Measurements from ENCODE around the gene FNDC3B. TPM values are rescaled to one million over a fixed set of nuclear protein-coding genes. Genes with fewer than 3 reads are reported as not detected.
A peak's percentile ranks its signal among the peaks of the same experiment; 100 is the strongest.

Gene FNDC3B
- total RNA-seq, 1 experiment from 2014 or later, result 62.3 TPM

GRCh38 chr3:172317984-172318383 lies 278.6 kb downstream of the FNDC3B start:
- Histone ChIP-seq H3K27ac (peak overlapping the region; percentile 77), H3K36me3 (peaks cover 32% of the 10 kb centered on the region), H3K4me3 (no peak overlapping the region), H3K27me3 (no peaks in the 10 kb centered on the region), H3K4me1 (peaks cover 41% of the 10 kb centered on the region), H3K9me3 (replicated peaks) (0 out of 2 replicates have a peak, but pooled peaks cover 3% of the 10 kb centered on the region)
- peak; percentile 92 to 95 for DNase-seq

GRCh38 chr3:172319595-172319994 lies 280.2 kb downstream of the FNDC3B start:
- Histone ChIP-seq H3K36me3 (peaks cover 41% of the 10 kb centered on the region), H3K9me3 (replicated peaks) (0 out of 2 replicates have a peak, but pooled peaks cover 3% of the 10 kb centered on the region), H3K4me3 (no peak overlapping the region), H3K27me3 (no peaks in the 10 kb centered on the region), H3K27ac (no peak overlapping the region), H3K4me1 (peaks cover 27% of the 10 kb centered on the region)
- DNase-seq, result no peak

GRCh38 chr3:172320468-172320867 lies 281.1 kb downstream of the FNDC3B start:
- no peak for DNase-seq
- Histone ChIP-seq H3K27me3 (no peaks in the 10 kb centered on the region), H3K27ac (no peak overlapping the region), H3K9me3 (replicated peaks) (0 out of 2 replicates have a peak, but pooled peaks cover 3% of the 10 kb centered on the region), H3K4me3 (no peak overlapping the region), H3K4me1 (peaks cover 19% of the 10 kb centered on the region), H3K36me3 (peaks cover 40% of the 10 kb centered on the region)

GRCh38 chr3:172321035-172321434 lies 281.7 kb downstream of the FNDC3B start:
- H3K27ac ChIP-seq, result no peak overlapping the region
- H3K4me3 ChIP-seq, result no peak overlapping the region
- H3K36me3 ChIP-seq, result peaks cover 44% of the 10 kb centered on the region
- no peaks in the 10 kb centered on the region for H3K27me3 ChIP-seq
- H3K9me3 ChIP-seq (replicated peaks), result 0 out of 2 replicates have a peak, but pooled peaks cover 3% of the 10 kb centered on the region
- peaks cover 18% of the 10 kb centered on the region for H3K4me1 ChIP-seq
- DNase-seq, result no peak

- Histone ChIP-seq H3K4me3 (no peak overlapping the region), H3K27me3 (no peaks in the 10 kb centered on the region), H3K4me1 (peaks cover under 1% of the 10 kb centered on the region), H3K27ac (no peak overlapping the region), H3K9me3 (replicated peaks) (no peaks in the 10 kb centered on the region), H3K36me3 (peaks cover 46% of the 10 kb centered on the region)
- DNase-seq, result no peak
Measured at GRCh38 chr3:172323894-172324610, 284.7 kb downstream of the FNDC3B start.

GRCh38 chr3:172324611-172325203 lies 285.3 kb downstream of the FNDC3B start:
- H3K27ac ChIP-seq, result no peak overlapping the region
- H3K9me3 ChIP-seq (replicated peaks), result no peaks in the 10 kb centered on the region
- no peak for DNase-seq
- no peaks in the 10 kb centered on the region for H3K27me3 ChIP-seq
- H3K4me3 ChIP-seq, result no peak overlapping the region
- no peaks in the 10 kb centered on the region for H3K4me1 ChIP-seq
- peaks cover 48% of the 10 kb centered on the region for H3K36me3 ChIP-seq

GRCh38 chr3:172325461-172325860 lies 286.1 kb downstream of the FNDC3B start:
- Histone ChIP-seq H3K36me3 (peaks cover 46% of the 10 kb centered on the region), H3K4me3 (no peak overlapping the region), H3K4me1 (no peaks in the 10 kb centered on the region), H3K9me3 (replicated peaks) (no peaks in the 10 kb centered on the region), H3K27me3 (no peaks in the 10 kb centered on the region), H3K27ac (no peak overlapping the region)
- no peak for DNase-seq

GRCh38 chr3:172326993-172327392 lies 287.6 kb downstream of the FNDC3B start:
- no peak for DNase-seq
- Histone ChIP-seq H3K4me1 (no peaks in the 10 kb centered on the region), H3K4me3 (no peak overlapping the region), H3K9me3 (replicated peaks) (no peaks in the 10 kb centered on the region), H3K27ac (no peak overlapping the region), H3K27me3 (no peaks in the 10 kb centered on the region), H3K36me3 (peaks cover 47% of the 10 kb centered on the region)

GRCh38 chr3:172328282-172328681 lies 288.9 kb downstream of the FNDC3B start:
- Histone ChIP-seq H3K27me3 (no peaks in the 10 kb centered on the region), H3K36me3 (peaks cover 52% of the 10 kb centered on the region), H3K4me1 (no peaks in the 10 kb centered on the region), H3K4me3 (no peak overlapping the region), H3K9me3 (replicated peaks) (no peaks in the 10 kb centered on the region), H3K27ac (no peak overlapping the region)
- no peak for DNase-seq

- Histone ChIP-seq H3K4me1 (no peaks in the 10 kb centered on the region), H3K27me3 (no peaks in the 10 kb centered on the region), H3K4me3 (no peak overlapping the region), H3K36me3 (peaks cover 50% of the 10 kb centered on the region), H3K27ac (no peak overlapping the region), H3K9me3 (replicated peaks) (no peaks in the 10 kb centered on the region)
- DNase-seq, result no peak
Measured at GRCh38 chr3:172329070-172329469, 289.7 kb downstream of the FNDC3B start.

GRCh38 chr3:172330413-172330812 lies 291.0 kb downstream of the FNDC3B start:
- DNase-seq, result no peak
- H3K27me3 ChIP-seq, result no peaks in the 10 kb centered on the region
- H3K9me3 ChIP-seq (replicated peaks), result no peaks in the 10 kb centered on the region
- no peak overlapping the region for H3K27ac ChIP-seq
- H3K36me3 ChIP-seq, result peaks cover 55% of the 10 kb centered on the region
- no peaks in the 10 kb centered on the region for H3K4me1 ChIP-seq
- H3K4me3 ChIP-seq, result no peak overlapping the region

GRCh38 chr3:172332256-172333041 lies 293.1 kb downstream of the FNDC3B start:
- H3K27ac ChIP-seq, result no peak overlapping the region

GRCh38 chr3:172333042-172333377 lies 293.6 kb downstream of the FNDC3B start:
- no peak for DNase-seq
- Histone ChIP-seq H3K9me3 (replicated peaks) (no peaks in the 10 kb centered on the region), H3K4me1 (no peaks in the 10 kb centered on the region), H3K27me3 (no peaks in the 10 kb centered on the region), H3K4me3 (no peak overlapping the region), H3K36me3 (peaks cover 61% of the 10 kb centered on the region), H3K27ac (no peak overlapping the region)

More at GRCh38 chr3:172332256-172333041, 293.1 kb downstream of the FNDC3B start:
- peak; percentile 61 to 84 for DNase-seq
- H3K4me3 ChIP-seq, result no peak overlapping the region
- H3K36me3 ChIP-seq, result peaks cover 59% of the 10 kb centered on the region
- H3K4me1 ChIP-seq, result no peaks in the 10 kb centered on the region
- H3K27me3 ChIP-seq, result no peaks in the 10 kb centered on the region
- H3K9me3 ChIP-seq (replicated peaks), result no peaks in the 10 kb centered on the region

GRCh38 chr3:172333692-172334457 lies 294.5 kb downstream of the FNDC3B start:
- no peak for DNase-seq
- H3K4me3 ChIP-seq, result no peak overlapping the region
- H3K9me3 ChIP-seq (replicated peaks), result no peaks in the 10 kb centered on the region
- peaks cover 69% of the 10 kb centered on the region for H3K36me3 ChIP-seq
- H3K27ac ChIP-seq, result no peak overlapping the region
- H3K27me3 ChIP-seq, result no peaks in the 10 kb centered on the region
- H3K4me1 ChIP-seq, result no peaks in the 10 kb centered on the region
